Neuronal stem cell (in vitro differentiated cells): Measurements from ENCODE around the gene TFB2M.
A peak's percentile ranks its signal among the peaks of the same experiment; 100 is the strongest.
"Not testable (repeated sequence)": the region's sequence is repeated elsewhere in the genome, so short reads cannot be mapped to it uniquely, and the experiment has no call there.

ENCODE experiments used
- DNase-seq: peaks from one replicate; pipeline ENCODE4 v3.0.0-alpha.2; 2013; ENCODE audit warnings: low spot score
- H2AFZ ChIP-seq: one replicate; pipeline ENCODE4 v1.6.1; 2013; ENCODE audit warnings: mild to moderate bottlenecking, low read length, inconsistent platforms
- H2AK5ac ChIP-seq: 2 replicates; pipeline ENCODE4 v1.6.1; 2013; ENCODE audit warnings: low read depth, mild to moderate bottlenecking, inconsistent platforms, low read length, moderate library complexity, mixed read lengths
- H2BK120ac ChIP-seq: 2 replicates; pipeline ENCODE4 v1.6.1; 2013; ENCODE audit warnings: low read depth, mild to moderate bottlenecking, inconsistent platforms, low read length, moderate library complexity, mixed read lengths
- H2BK12ac ChIP-seq: one replicate; pipeline ENCODE4 v1.6.1; 2013; ENCODE audit warnings: low read length, inconsistent platforms
- H2BK15ac ChIP-seq: 2 replicates; pipeline ENCODE4 v1.6.1; 2013; ENCODE audit warnings: mild to moderate bottlenecking, low read length, inconsistent platforms, mixed read lengths
- H2BK5ac ChIP-seq: one replicate; pipeline ENCODE4 v1.6.1; 2013; ENCODE audit warnings: inconsistent platforms, mild to moderate bottlenecking, low read length, moderate library complexity
- H3K14ac ChIP-seq: one replicate; pipeline ENCODE4 v1.6.1; 2013; ENCODE audit warnings: low read length, inconsistent platforms
- H3K18ac ChIP-seq: 2 replicates; pipeline ENCODE4 v1.6.1; 2013; ENCODE audit warnings: low read length, inconsistent platforms
- H3K23ac ChIP-seq: 2 replicates; pipeline ENCODE4 v1.6.1; 2013; ENCODE audit warnings: low read depth, mild to moderate bottlenecking, mixed read lengths, low read length, inconsistent platforms; ENCODE audit not compliant: poor library complexity
- H3K27ac ChIP-seq: replicated peaks from 3 replicates; pipeline ENCODE4 v1.5.1; 2013; ENCODE audit warnings: low read length, inconsistent platforms
- H3K27me3 ChIP-seq, 3 experiments: 2 replicates each; pipeline ENCODE4 v1.6.1; 2013; ENCODE audit warnings: low read length in 3 of 3, mild to moderate bottlenecking in 2 of 3, inconsistent platforms in 1 of 3, low read depth in 1 of 3, mixed read lengths in 1 of 3, moderate library complexity in 1 of 3; ENCODE audit not compliant: control insufficient read depth in 3 of 3, insufficient read depth in 3 of 3
- H3K36me3 ChIP-seq, 2 donors: replicated peaks in 1 of 2; 2 replicates each; pipeline ENCODE4 v1.6.1; 2013; ENCODE audit warnings: low read length in 2 of 2; ENCODE audit not compliant: control insufficient read depth in 2 of 2, insufficient read depth in 2 of 2
- H3K4ac ChIP-seq: 2 replicates; pipeline ENCODE4 v1.6.1; 2013; ENCODE audit warnings: inconsistent platforms, mild to moderate bottlenecking, low read length, moderate library complexity
- H3K4me1 ChIP-seq, 2 donors: 1 replicate in 1 of 2; 2 replicates in 1 of 2; pipeline ENCODE4 v1.6.1; 2013; ENCODE audit warnings: low read length in 2 of 2, low read depth in 1 of 2; ENCODE audit not compliant: control insufficient read depth in 2 of 2, insufficient read depth in 1 of 2
- H3K4me2 ChIP-seq: one replicate; pipeline ENCODE4 v1.6.1; 2013; ENCODE audit warnings: mild to moderate bottlenecking, low read length, inconsistent platforms; ENCODE audit not compliant: insufficient read depth, poor library complexity, severe bottlenecking
- H3K4me3 ChIP-seq, 2 donors: 2 replicates each; pipeline ENCODE4 v1.5.1; 2013; ENCODE audit warnings: low read length in 2 of 2, mild to moderate bottlenecking in 2 of 2, inconsistent platforms in 1 of 2, moderate library complexity in 1 of 2
- H3K79me1 ChIP-seq: one replicate; pipeline ENCODE4 v1.6.1; 2013; ENCODE audit warnings: low read depth, mild to moderate bottlenecking, inconsistent platforms, low read length, moderate library complexity
- H3K9ac ChIP-seq: one replicate; pipeline ENCODE4 v1.6.1; 2013; ENCODE audit warnings: mild to moderate bottlenecking, low read depth, low read length, inconsistent platforms; ENCODE audit not compliant: poor library complexity
- H3K9me3 ChIP-seq, 2 donors: replicated peaks in 1 of 2; 2 replicates each; pipeline versions ENCODE3 to v1.6.1; 2013; ENCODE audit warnings: low read length in 2 of 2, mild to moderate bottlenecking in 2 of 2, inconsistent platforms in 1 of 2, low read depth in 1 of 2, mixed read lengths in 1 of 2, moderate library complexity in 1 of 2; ENCODE audit not compliant: control insufficient read depth in 2 of 2, insufficient read depth in 1 of 2
- H4K8ac ChIP-seq: one replicate; pipeline ENCODE4 v1.6.1; 2013; ENCODE audit warnings: low read depth, mild to moderate bottlenecking, inconsistent platforms, low read length, moderate library complexity
- H4K91ac ChIP-seq: one replicate; pipeline ENCODE4 v1.6.1; 2013; ENCODE audit warnings: low read length, low read depth, mild to moderate bottlenecking, inconsistent platforms; ENCODE audit not compliant: poor library complexity
- WGBS, 2 donors: extraction: QIAGEN DNeasy Blood & Tissue Kit; methylation state at CpG; one replicate each; pipeline ENCODE4 v1.1.7; 2013; ENCODE audit warnings: missing lambda C conversion rate in 2 of 2, mixed read lengths in 1 of 2; ENCODE audit not compliant: insufficient read length in 2 of 2, insufficient replicate concordance in 1 of 2; ENCODE audit errors: extremely low coverage in 2 of 2; 5-methylcytosine and 5-hydroxymethylcytosine counted together

Gene TFB2M

GRCh38 chr1:246566813-246567645 is 968 bp upstream of the TFB2M start:
- Histone ChIP-seq H2BK120ac (no peak overlapping the region), H2AFZ (peak overlapping the region; percentile 97), H2BK5ac (peak overlapping the region; percentile 99), H4K91ac (no peak overlapping the region), H3K79me1 (no peaks in the 10 kb centered on the region), H3K27me3 (no peaks in the 10 kb centered on the region), H3K4me3 (peak overlapping the region; percentile 82 to 97), H3K23ac (peak overlapping the region; percentile 100), H3K4me2 (peak overlapping the region; percentile 54), H3K9me3 (no peaks in the 10 kb centered on the region), H3K27ac (peak overlapping the region; percentile 91), H3K4ac (no peak overlapping the region), H3K18ac (peak overlapping the region; percentile 99), H2BK12ac (no peak overlapping the region), H3K4me1 (peaks cover 4 to 5% of the 10 kb centered on the region in 2 donors), H4K8ac (no peak overlapping the region), H3K14ac (peak overlapping the region; percentile 56), H3K9ac (peak overlapping the region; percentile 91), H2BK15ac (peak overlapping the region; percentile 64), H2AK5ac (no peak overlapping the region), H3K36me3 (peaks cover 0 to 21% of the 10 kb centered on the region in 2 donors)
- WGBS, 2 donors, result no CpG with 5 or more reads among the region's 25 CpGs
- no peak for DNase-seq

GRCh38 chr1:246565751-246566127 is 322 bp downstream of the TFB2M start:
- Histone ChIP-seq H3K4me1 (peaks cover 4 to 5% of the 10 kb centered on the region in 2 donors), H3K4ac (no peak overlapping the region), H3K27ac (no peak overlapping the region), H3K18ac (peak overlapping the region; percentile 78), H2BK120ac (no peak overlapping the region), H3K9ac (peak overlapping the region; percentile 86), H4K8ac (no peak overlapping the region), H2BK15ac (no peak overlapping the region), H3K23ac (peak overlapping the region; percentile 100), H2BK12ac (no peak overlapping the region), H3K4me2 (peak overlapping the region; percentile 73), H2AK5ac (no peak overlapping the region), H4K91ac (no peak overlapping the region), H3K4me3 (peak overlapping the region; percentile 82 to 97), H3K27me3 (no peaks in the 10 kb centered on the region), H3K9me3 (no peaks in the 10 kb centered on the region), H2AFZ (peak overlapping the region; percentile 96), H3K79me1 (no peaks in the 10 kb centered on the region), H3K14ac (no peak overlapping the region), H3K36me3 (peaks cover 0 to 23% of the 10 kb centered on the region in 2 donors), H2BK5ac (no peak overlapping the region)
- DNase-seq, result no peak
- WGBS, 2 donors, result no CpG with 5 or more reads among the region's 25 CpGs

- H2BK120ac ChIP-seq, result no peak overlapping the region
- H3K23ac ChIP-seq, result no peak overlapping the region
- no peak overlapping the region for H3K27ac ChIP-seq
- no peak overlapping the region for H2AK5ac ChIP-seq
- no peak overlapping the region for H3K18ac ChIP-seq
- peak overlapping the region; percentile 82 to 97 for H3K4me3 ChIP-seq
- peaks cover 4 to 5% of the 10 kb centered on the region in 2 donors for H3K4me1 ChIP-seq
- DNase-seq, result no peak
- WGBS, 2 donors, result no CpG with 5 or more reads among the region's 33 CpGs
- H3K4me2 ChIP-seq, result peak overlapping the region; percentile 73
- no peak overlapping the region for H2BK15ac ChIP-seq
- H4K8ac ChIP-seq, result no peak overlapping the region
- no peaks in the 10 kb centered on the region for H3K9me3 ChIP-seq
- H3K14ac ChIP-seq, result no peak overlapping the region
- H3K4ac ChIP-seq, result no peak overlapping the region
- no peak overlapping the region for H2BK12ac ChIP-seq
- no peak overlapping the region for H2BK5ac ChIP-seq
- H4K91ac ChIP-seq, result no peak overlapping the region
- no peak overlapping the region for H3K9ac ChIP-seq
- H3K79me1 ChIP-seq, result no peaks in the 10 kb centered on the region
- peak overlapping the region; percentile 96 for H2AFZ ChIP-seq
- H3K36me3 ChIP-seq, result peaks cover 0 to 29% of the 10 kb centered on the region in 2 donors
- no peaks in the 10 kb centered on the region for H3K27me3 ChIP-seq
Observed at GRCh38 chr1:246564839-246565750, 966 bp downstream of the TFB2M start.

GRCh38 chr1:246560833-246561232 is 5.2 kb downstream of the TFB2M start:
- not testable (repeated sequence) for H2BK120ac ChIP-seq, H3K79me1 ChIP-seq, H3K23ac ChIP-seq, H3K27ac ChIP-seq, H2BK5ac ChIP-seq, H3K4me1 ChIP-seq, H3K14ac ChIP-seq, H3K4ac ChIP-seq, H4K91ac ChIP-seq, H2AK5ac ChIP-seq, H3K9ac ChIP-seq, DNase-seq, H3K27me3 ChIP-seq, H2BK15ac ChIP-seq, H4K8ac ChIP-seq, H3K9me3 ChIP-seq, H2BK12ac ChIP-seq, H2AFZ ChIP-seq, H3K4me2 ChIP-seq, H3K18ac ChIP-seq, H3K4me3 ChIP-seq
- WGBS, 2 donors, result no CpG with 5 or more reads among the region's 10 CpGs
- H3K36me3 ChIP-seq, result peaks cover 2 to 58% of the 10 kb centered on the region in 2 donors
